Vagina (tissue), 2 donors: Measurements from ENCODE around the gene PHAF1. TPM values are rescaled to one million over a fixed set of nuclear protein-coding genes. Genes with fewer than 3 reads are reported as not detected.

Source experiments
- DNase-seq, 2 donors: peaks; one replicate each; pipeline ENCODE4 v3.0.0-alpha.2; 2017; ENCODE audit errors: extremely low spot score in 2 of 2
- H3K27ac ChIP-seq: fragments of 200-600 bp; sonication (generic); one replicate; pipeline ENCODE4 v1.5.1; 2019
- H3K27me3 ChIP-seq: fragments of 200-600 bp; sonication (generic); one replicate; pipeline ENCODE4 v1.5.1; 2019
- H3K36me3 ChIP-seq, 2 donors: fragments of 200-600 bp; sonication (generic); one replicate each; pipeline ENCODE4 v1.5.1; 2017 to 2019
- H3K4me1 ChIP-seq: fragments of 200-600 bp; sonication (generic); one replicate; pipeline ENCODE4 v1.5.1; 2019
- H3K4me3 ChIP-seq, 2 donors: fragments of 200-600 bp; sonication (generic); 1 replicate in 1 of 2; 2 replicates in 1 of 2; pipeline ENCODE4 v1.5.1; 2016 to 2019
- H3K9me3 ChIP-seq: fragments of 200-600 bp; sonication (generic); one replicate; pipeline ENCODE4 v1.5.1; 2019
- POLR2A ChIP-seq, 2 donors: fragments of 450-650 bp; IDR thresholded peaks; one replicate each; pipeline ENCODE4 v1.6.1; 2017; ENCODE audit warnings: antibody characterized with exemption in 2 of 2, mild to moderate bottlenecking in 2 of 2, moderate library complexity in 2 of 2
- POLR2AphosphoS5 ChIP-seq, 2 donors: sonication (generic); formaldehyde crosslinking; IDR thresholded peaks; one replicate each; pipeline ENCODE4 v1.9.0; 2017; ENCODE audit warnings: antibody characterized with exemption in 2 of 2, mild to moderate bottlenecking in 2 of 2, low read depth in 1 of 2; ENCODE audit not compliant: insufficient read depth in 1 of 2
- intact Hi-C: fragments of 100-400 bp; cut with DNase I; formaldehyde crosslinking; loops from one replicate; pipeline ENCODE4 v1.15.1; 2023
- total RNA-seq: library from RNA; depleted of rRNA; stranded (reverse); fragments of >200 nt; gene quantifications from one replicate; pipeline ENCODE4 v1.2.3, GENCODE V29; 2016
- TF ChIP-seq, protein P1 (sequence below), 3 experiments: fragments of 450-650 bp in 2 of 3; fragments of 200-600 bp in 1 of 3; sonication (generic) in 1 of 3; IDR thresholded peaks; one replicate each; pipeline ENCODE4 v1.5.1; 2017 to 2019; ENCODE audit warnings: antibody characterized with exemption in 3 of 3, mild to moderate bottlenecking in 2 of 3, moderate library complexity in 2 of 3

Gene PHAF1
- total RNA-seq, 1 donor from 2014 or later = 23.3 TPM

DNA sequence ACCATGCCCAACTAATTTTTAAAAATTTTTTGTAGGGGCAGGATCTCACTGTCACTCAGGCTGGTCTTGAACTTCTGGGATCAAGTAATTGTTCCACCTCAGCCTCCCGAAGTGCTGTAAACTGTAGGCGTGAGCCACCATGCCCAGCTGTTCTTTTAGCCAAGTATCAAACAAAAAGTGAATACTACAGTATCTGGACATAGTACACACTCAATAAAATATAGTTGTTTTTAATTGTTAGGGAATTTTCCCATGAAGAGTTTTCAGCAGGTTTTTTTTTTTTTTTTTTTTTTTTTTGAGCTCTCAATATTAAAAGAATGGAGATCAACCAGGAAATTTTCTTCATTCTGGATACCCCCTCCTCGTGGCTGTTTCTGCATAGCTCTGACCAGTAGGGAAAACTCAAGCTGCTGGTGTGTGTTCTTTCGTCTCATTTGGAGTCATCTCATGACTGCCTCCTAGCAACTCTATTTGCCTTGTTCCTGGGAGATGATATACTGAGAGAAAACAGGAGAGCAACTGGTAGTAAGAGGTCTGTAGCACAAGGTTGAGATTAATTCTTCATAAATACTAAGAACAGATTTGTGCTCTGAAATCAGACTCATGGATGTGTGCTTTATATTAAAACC is 16.5 kb upstream of the PHAF1 start:
- TF ChIP-seq POLR2A (IDR thresholded peaks at IDR 0.05) (no peak), POLR2AphosphoS5 (IDR thresholded peaks at IDR 0.05; ENCODE audit: insufficient read depth in 1 of 2, low read depth in 1 of 2) (no peak)
- TF ChIP-seq, protein P1, sequence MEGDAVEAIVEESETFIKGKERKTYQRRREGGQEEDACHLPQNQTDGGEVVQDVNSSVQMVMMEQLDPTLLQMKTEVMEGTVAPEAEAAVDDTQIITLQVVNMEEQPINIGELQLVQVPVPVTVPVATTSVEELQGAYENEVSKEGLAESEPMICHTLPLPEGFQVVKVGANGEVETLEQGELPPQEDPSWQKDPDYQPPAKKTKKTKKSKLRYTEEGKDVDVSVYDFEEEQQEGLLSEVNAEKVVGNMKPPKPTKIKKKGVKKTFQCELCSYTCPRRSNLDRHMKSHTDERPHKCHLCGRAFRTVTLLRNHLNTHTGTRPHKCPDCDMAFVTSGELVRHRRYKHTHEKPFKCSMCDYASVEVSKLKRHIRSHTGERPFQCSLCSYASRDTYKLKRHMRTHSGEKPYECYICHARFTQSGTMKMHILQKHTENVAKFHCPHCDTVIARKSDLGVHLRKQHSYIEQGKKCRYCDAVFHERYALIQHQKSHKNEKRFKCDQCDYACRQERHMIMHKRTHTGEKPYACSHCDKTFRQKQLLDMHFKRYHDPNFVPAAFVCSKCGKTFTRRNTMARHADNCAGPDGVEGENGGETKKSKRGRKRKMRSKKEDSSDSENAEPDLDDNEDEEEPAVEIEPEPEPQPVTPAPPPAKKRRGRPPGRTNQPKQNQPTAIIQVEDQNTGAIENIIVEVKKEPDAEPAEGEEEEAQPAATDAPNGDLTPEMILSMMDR (IDR thresholded peaks at IDR 0.05) = no peak
- Histone ChIP-seq H3K4me1 (no peaks in the 10 kb centered on the region), H3K4me3 (no peak overlapping the region), H3K27ac (no peak overlapping the region), H3K27me3 (no peaks in the 10 kb centered on the region), H3K9me3 (no peaks in the 10 kb centered on the region), H3K36me3 (peaks cover 0 to 6% of the 10 kb centered on the region in 2 donors)
- no peak for DNase-seq
- intact Hi-C loops = loop anchor here (10.0 kb wide), 1 partner anchor 1278 kb away; no protein-coding TSS in a partner anchor

DNA sequence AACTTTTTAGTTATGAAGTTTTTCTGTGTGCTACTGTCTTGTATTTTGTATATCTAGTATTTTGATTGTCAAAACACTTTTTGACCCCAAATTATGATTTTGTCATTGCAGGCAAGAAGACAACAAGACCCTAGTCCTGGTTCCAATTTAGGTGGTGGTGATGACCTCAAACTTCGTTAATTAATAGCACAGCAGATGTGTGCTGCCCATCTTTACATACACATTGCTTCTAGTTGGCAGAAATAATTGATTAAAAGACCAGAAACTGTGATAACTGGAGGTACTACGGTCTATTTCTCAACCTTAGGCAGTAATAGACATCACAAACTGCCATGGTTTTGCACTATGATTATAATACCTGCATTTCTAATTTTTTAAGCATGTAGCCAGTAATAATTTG is 11.1 kb upstream of the PHAF1 start:
- intact Hi-C loops = loop anchor here (10.0 kb wide), 1 partner anchor 1284 kb away; no protein-coding TSS in a partner anchor
- no peaks in the 10 kb centered on the region for H3K27me3 ChIP-seq
- peaks cover 0 to 20% of the 10 kb centered on the region in 2 donors for H3K36me3 ChIP-seq

DNA sequence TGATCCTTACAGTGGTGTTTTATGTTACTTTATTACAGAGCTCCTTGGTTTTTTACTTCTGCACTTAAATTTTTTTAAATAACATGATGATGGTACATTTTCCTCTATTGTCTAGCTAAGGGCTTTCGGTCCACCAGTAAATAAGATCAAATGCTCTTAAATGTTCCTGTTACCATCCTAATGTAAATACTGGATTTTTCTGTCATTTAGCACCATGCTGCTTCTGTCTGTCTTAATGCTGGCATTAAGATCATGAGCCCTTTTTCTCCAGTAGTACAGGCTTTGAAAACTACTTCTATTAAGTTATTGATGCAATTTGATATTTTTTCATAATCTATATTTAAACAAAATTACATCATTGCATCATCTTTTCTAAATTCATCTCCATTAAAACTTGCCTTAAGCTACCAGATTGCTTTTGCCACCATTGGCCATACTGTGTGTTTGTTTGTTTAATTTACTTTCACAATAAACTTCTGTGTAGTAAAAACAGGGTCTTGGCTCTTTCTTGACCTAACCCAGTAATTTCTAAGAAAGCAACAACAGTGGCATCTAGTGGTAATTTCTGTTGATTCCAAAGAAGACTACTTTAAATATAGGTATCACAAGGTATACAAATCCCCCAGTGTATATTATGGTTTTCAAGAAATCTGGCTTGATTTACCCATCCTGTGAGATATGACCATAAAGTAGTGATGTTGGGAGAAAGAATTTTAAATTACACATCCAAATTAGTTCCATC is 9.0 kb upstream of the PHAF1 start:
- TF ChIP-seq, protein P1 (IDR thresholded peaks at IDR 0.05) = no peak
- TF ChIP-seq POLR2AphosphoS5 (IDR thresholded peaks at IDR 0.05; ENCODE audit: insufficient read depth in 1 of 2, low read depth in 1 of 2) (no peak), POLR2A (IDR thresholded peaks at IDR 0.05) (no peak)
- no peak overlapping the region for H3K4me3 ChIP-seq
- no peak for DNase-seq
- no peak overlapping the region for H3K27ac ChIP-seq
- no peaks in the 10 kb centered on the region for H3K9me3 ChIP-seq
- no peaks in the 10 kb centered on the region for H3K27me3 ChIP-seq
- peaks cover 0 to 20% of the 10 kb centered on the region in 2 donors for H3K36me3 ChIP-seq
- intact Hi-C loops = no loop called here
- peaks cover 8% of the 10 kb centered on the region for H3K4me1 ChIP-seq

More for the DNA sequence above, 11.1 kb upstream of the PHAF1 start:
- no peak for DNase-seq
- no peaks in the 10 kb centered on the region for H3K9me3 ChIP-seq
- H3K4me1 ChIP-seq = no peaks in the 10 kb centered on the region
- TF ChIP-seq POLR2A (IDR thresholded peaks at IDR 0.05) (no peak), POLR2AphosphoS5 (IDR thresholded peaks at IDR 0.05; ENCODE audit: insufficient read depth in 1 of 2, low read depth in 1 of 2) (no peak)
- TF ChIP-seq, protein P1 (IDR thresholded peaks at IDR 0.05) = no peak
- H3K27ac ChIP-seq = no peak overlapping the region
- no peak overlapping the region for H3K4me3 ChIP-seq

- peak in 1 of 2 donors; percentile 27 for DNase-seq
- H3K27me3 ChIP-seq = no peaks in the 10 kb centered on the region
- TF ChIP-seq, protein P1 (IDR thresholded peaks at IDR 0.05) = no peak
- no peak for TF ChIP-seq POLR2A (IDR thresholded peaks at IDR 0.05)
- TF ChIP-seq POLR2AphosphoS5 (IDR thresholded peaks at IDR 0.05; ENCODE audit: insufficient read depth in 1 of 2, low read depth in 1 of 2) = no peak
- intact Hi-C loops = no loop called here
- H3K36me3 ChIP-seq = peaks cover 0 to 20% of the 10 kb centered on the region in 2 donors
- peaks cover 15% of the 10 kb centered on the region for H3K4me1 ChIP-seq
- no peak overlapping the region for H3K4me3 ChIP-seq
- H3K9me3 ChIP-seq = no peaks in the 10 kb centered on the region
- no peak overlapping the region for H3K27ac ChIP-seq
Measured at GRCh38 chr16:67101311-67102082, 8.2 kb upstream of the PHAF1 start.
